ENCODE data around the gene TRAF1.

TRAF1 gene

DNA sequence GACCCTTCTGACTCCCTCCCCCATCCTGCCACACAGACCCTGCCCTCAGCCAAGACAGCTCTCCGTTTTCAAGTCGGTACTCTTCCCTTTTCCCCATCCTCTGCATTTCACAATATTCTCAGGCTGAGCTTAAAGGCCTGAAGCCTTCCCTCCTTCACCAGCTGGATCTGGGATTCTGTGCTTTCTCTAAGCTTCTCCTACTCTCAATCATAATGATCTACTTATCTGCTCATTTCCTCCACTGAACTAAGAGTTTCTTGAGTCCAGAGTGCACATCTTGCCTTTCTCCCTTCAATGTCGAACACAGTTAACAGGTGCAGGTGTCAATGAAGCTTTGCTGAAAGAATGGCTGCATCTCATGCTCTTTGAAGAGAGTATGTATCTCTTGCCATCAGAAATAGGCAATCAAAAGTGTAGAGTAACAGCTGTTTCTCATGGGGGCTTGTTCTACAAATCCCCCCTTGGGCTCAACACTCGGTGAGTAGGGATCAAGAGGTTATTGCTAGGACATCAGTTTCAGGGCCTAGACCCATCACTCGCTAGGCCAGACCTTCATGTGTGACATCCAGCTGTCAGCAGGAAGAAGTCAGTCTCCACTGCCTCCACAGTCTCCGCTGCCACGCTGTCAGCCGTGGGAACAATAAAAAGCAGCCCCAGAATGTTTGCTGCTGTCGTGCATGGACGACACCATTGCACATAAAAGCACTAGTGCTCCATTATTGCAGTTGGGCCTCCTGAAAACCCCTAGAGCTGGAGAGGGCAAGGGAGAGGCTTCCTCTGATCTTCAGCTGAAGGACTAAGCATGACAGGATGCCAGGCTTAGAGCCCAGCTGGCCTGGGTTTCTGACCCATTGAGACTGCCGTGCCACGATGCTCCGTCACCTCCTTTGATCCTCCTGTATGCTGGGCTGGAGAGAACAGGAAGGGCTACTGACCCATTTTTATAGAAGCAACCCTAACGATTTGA is 23.7 kb downstream of the TRAF1 start:
- Histone ChIP-seq H3K36me3 (ENCODE audit: insufficient read depth, low read length) (no peaks in the 10 kb centered on the region), H4K20me1 (ENCODE audit: insufficient read depth, low read length) (no peaks in the 10 kb centered on the region), H3K4me1 (ENCODE audit: insufficient read depth, low read length, severe bottlenecking) (peaks cover 61% of the 10 kb centered on the region), H3K27me3 (ENCODE audit: insufficient read depth, low read length) (no peaks in the 10 kb centered on the region), H3K4me3 (ENCODE audit: low read depth, low read length, poor library complexity, severe bottlenecking) (no peak overlapping the region), H3F3A (ENCODE audit: insufficient read depth, low read length) (peaks cover 10% of the 10 kb centered on the region), H3K4me2 (ENCODE audit: low read length) (peak overlapping the region; percentile 49), H2AFZ (ENCODE audit: low read length) (no peak overlapping the region), H3K9ac (ENCODE audit: low read length) (peak overlapping the region; percentile 63), H3K27ac (ENCODE audit: low read depth, low read length, poor library complexity, severe bottlenecking) (peak overlapping the region; percentile 97), H3K79me2 (ENCODE audit: insufficient read depth, low read length) (no peaks in the 10 kb centered on the region), H3K9me3 (ENCODE audit: low read length) (no peaks in the 10 kb centered on the region), H3K9me2 (ENCODE audit: low read depth, low read length) (no peaks in the 10 kb centered on the region)
- no peak for TF ChIP-seq EZH2 (IDR thresholded peaks at IDR 0.05; ENCODE audit: borderline replicate concordance, low read length)
- TF ChIP-seq, protein P1, sequence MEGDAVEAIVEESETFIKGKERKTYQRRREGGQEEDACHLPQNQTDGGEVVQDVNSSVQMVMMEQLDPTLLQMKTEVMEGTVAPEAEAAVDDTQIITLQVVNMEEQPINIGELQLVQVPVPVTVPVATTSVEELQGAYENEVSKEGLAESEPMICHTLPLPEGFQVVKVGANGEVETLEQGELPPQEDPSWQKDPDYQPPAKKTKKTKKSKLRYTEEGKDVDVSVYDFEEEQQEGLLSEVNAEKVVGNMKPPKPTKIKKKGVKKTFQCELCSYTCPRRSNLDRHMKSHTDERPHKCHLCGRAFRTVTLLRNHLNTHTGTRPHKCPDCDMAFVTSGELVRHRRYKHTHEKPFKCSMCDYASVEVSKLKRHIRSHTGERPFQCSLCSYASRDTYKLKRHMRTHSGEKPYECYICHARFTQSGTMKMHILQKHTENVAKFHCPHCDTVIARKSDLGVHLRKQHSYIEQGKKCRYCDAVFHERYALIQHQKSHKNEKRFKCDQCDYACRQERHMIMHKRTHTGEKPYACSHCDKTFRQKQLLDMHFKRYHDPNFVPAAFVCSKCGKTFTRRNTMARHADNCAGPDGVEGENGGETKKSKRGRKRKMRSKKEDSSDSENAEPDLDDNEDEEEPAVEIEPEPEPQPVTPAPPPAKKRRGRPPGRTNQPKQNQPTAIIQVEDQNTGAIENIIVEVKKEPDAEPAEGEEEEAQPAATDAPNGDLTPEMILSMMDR (IDR thresholded peaks at IDR 0.05; ENCODE audit: low read length), result no peak

DNA sequence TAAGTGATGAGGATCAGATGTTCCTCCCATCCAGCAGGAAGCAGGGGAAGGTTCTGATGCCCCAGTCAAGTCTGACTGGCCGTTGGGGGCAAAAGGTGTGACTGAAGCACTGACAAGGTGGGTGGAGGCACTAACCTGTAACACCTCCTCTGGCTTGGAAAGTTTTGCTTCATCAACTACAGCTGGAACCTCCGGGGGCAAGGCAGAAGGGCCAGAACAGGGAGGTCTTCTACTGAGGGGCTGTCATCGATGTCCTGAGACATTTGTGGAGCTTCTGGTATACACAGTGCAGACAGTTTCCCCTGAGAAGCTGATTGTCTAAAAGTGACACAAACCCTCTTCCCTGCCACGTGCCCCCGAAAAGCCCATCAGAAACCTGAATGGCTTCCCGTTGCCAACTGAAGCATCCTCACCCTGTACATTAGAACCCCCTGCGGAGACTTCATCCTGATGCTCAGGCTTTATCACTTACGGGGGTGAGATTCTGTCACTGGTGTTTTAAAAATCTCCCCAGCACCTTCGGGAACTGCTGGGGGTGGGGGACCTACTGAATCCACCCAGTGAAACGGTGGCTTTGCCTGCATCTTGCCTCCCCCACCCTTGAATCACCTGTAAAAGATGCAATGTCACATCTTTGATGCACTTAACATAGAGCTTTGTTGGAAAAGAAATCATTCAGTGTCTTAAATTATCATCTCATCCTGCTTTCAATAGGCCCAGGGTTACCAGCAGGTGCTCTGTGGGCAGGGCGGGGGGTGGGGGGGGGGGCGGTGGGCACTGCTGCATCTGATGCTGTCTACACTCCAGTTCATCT is 24.6 kb downstream of the TRAF1 start:
- no peak overlapping the region for H3K4me3 ChIP-seq (ENCODE audit: low read depth, low read length, poor library complexity, severe bottlenecking)
- no peaks in the 10 kb centered on the region for H3K27me3 ChIP-seq (ENCODE audit: insufficient read depth, low read length)
- H3K4me2 ChIP-seq (ENCODE audit: low read length), result peak overlapping the region; percentile 56
- peaks cover 10% of the 10 kb centered on the region for H3F3A ChIP-seq (ENCODE audit: insufficient read depth, low read length)
- TF ChIP-seq, protein P1 (IDR thresholded peaks at IDR 0.05; ENCODE audit: low read length), result no peak
- TF ChIP-seq EZH2 (IDR thresholded peaks at IDR 0.05; ENCODE audit: borderline replicate concordance, low read length), result no peak
- H2AFZ ChIP-seq (ENCODE audit: low read length), result no peak overlapping the region
- H3K4me1 ChIP-seq (ENCODE audit: insufficient read depth, low read length, severe bottlenecking), result peaks cover 68% of the 10 kb centered on the region
- peak overlapping the region; percentile 57 for H3K9ac ChIP-seq (ENCODE audit: low read length)
- H3K27ac ChIP-seq (ENCODE audit: low read depth, low read length, poor library complexity, severe bottlenecking), result peak overlapping the region; percentile 97
- no peaks in the 10 kb centered on the region for H3K9me2 ChIP-seq (ENCODE audit: low read depth, low read length)
- H3K9me3 ChIP-seq (ENCODE audit: low read length), result no peaks in the 10 kb centered on the region
- no peaks in the 10 kb centered on the region for H3K79me2 ChIP-seq (ENCODE audit: insufficient read depth, low read length)
- H3K36me3 ChIP-seq (ENCODE audit: insufficient read depth, low read length), result no peaks in the 10 kb centered on the region
- no peaks in the 10 kb centered on the region for H4K20me1 ChIP-seq (ENCODE audit: insufficient read depth, low read length)

DNA sequence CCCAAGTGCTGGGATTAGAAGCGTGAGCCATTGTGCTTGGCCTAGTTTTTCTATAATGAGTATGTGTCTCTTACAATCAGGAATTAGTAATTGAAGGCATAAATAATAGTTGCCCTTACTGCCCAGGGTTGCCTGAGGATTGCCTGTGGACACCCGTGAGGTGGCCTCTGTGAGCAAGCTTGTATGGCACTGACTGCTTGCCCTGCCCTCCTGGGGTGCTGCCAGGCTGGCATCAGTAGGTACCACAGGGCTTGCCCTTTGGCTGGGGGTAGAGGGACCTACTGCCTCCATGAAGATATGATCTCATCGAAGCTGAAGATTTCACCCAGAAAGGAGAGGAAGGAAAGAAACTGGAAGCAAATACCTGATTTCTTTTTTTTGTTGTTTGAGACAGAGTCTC is 25.8 kb downstream of the TRAF1 start:
- no peaks in the 10 kb centered on the region for H3K9me2 ChIP-seq (ENCODE audit: low read depth, low read length)
- peaks cover 70% of the 10 kb centered on the region for H3K4me1 ChIP-seq (ENCODE audit: insufficient read depth, low read length, severe bottlenecking)
- H3K27me3 ChIP-seq (ENCODE audit: insufficient read depth, low read length), result no peaks in the 10 kb centered on the region
- H3F3A ChIP-seq (ENCODE audit: insufficient read depth, low read length), result peaks cover 10% of the 10 kb centered on the region
- H3K79me2 ChIP-seq (ENCODE audit: insufficient read depth, low read length), result no peaks in the 10 kb centered on the region
- peak overlapping the region; percentile 97 for H3K27ac ChIP-seq (ENCODE audit: low read depth, low read length, poor library complexity, severe bottlenecking)
- no peak overlapping the region for H3K4me3 ChIP-seq (ENCODE audit: low read depth, low read length, poor library complexity, severe bottlenecking)
- no peak overlapping the region for H2AFZ ChIP-seq (ENCODE audit: low read length)
- no peaks in the 10 kb centered on the region for H3K9me3 ChIP-seq (ENCODE audit: low read length)
- H3K9ac ChIP-seq (ENCODE audit: low read length), result no peak overlapping the region
- no peaks in the 10 kb centered on the region for H4K20me1 ChIP-seq (ENCODE audit: insufficient read depth, low read length)
- TF ChIP-seq, protein P1 (IDR thresholded peaks at IDR 0.05; ENCODE audit: low read length), result no peak
- no peak for TF ChIP-seq EZH2 (IDR thresholded peaks at IDR 0.05; ENCODE audit: borderline replicate concordance, low read length)
- no peak overlapping the region for H3K4me2 ChIP-seq (ENCODE audit: low read length)
- H3K36me3 ChIP-seq (ENCODE audit: insufficient read depth, low read length), result no peaks in the 10 kb centered on the region

Data from OCI-LY1 (cell line).